Muscle of leg (tissue), 9 donors: ENCODE results near the gene MIGA2. TPM values are rescaled to one million over a fixed set of nuclear protein-coding genes. Genes with fewer than 3 reads are reported as not detected.

Source experiments
- polyA plus RNA-seq, 8 donors: library from polyadenylated mRNA; unstranded; fragments of 120-200 nt; gene quantifications; one replicate each; pipeline versions ENCODE4 v1.2.1 to v1.2.3, GENCODE V29; 2013; ENCODE audit warnings: inconsistent platforms in 1 of 8, low replicate concordance in 1 of 8; ENCODE audit not compliant: insufficient read length in 8 of 8, insufficient read depth in 1 of 8
- total RNA-seq: library from RNA; stranded (reverse); fragments of 120-200 nt; gene quantifications from one replicate; pipeline ENCODE4 v1.2.4, GENCODE V29; 2013

Gene MIGA2
- total and polyA plus RNA-seq, 9 donors, result 12.4 to 18.2 (median 14.7) TPM

Other genes starting within 250 kb of the MIGA2 start
- 12.0 TPM for gene TBC1D13, start 249.4 kb upstream of the MIGA2 start, total RNA-seq
- 10 to 100 TPM; 35.0 to 59.4 (median 38.9) TPM for gene TBC1D13, start 249.4 kb upstream of the MIGA2 start, polyA plus RNA-seq
- 27.8 TPM for gene ENDOG, start 218.1 kb upstream of the MIGA2 start, total RNA-seq
- 10 to 100 TPM; 16.7 to 26.4 (median 21.3) TPM for gene ENDOG, start 218.1 kb upstream of the MIGA2 start, polyA plus RNA-seq
- 18.5 TPM for gene SPOUT1, start 206.8 kb upstream of the MIGA2 start, total RNA-seq
- 10 to 100 TPM; 21.0 to 33.2 (median 26.6) TPM for gene SPOUT1, start 206.8 kb upstream of the MIGA2 start, polyA plus RNA-seq
- gene KYAT1, start 154.7 kb upstream of the MIGA2 start, total RNA-seq, result 4.7 TPM
- gene KYAT1, start 154.7 kb upstream of the MIGA2 start, polyA plus RNA-seq, result 1 to 10 TPM; 4.2 to 8.8 (median 5.8) TPM
- gene LRRC8A, start 154.5 kb upstream of the MIGA2 start, total RNA-seq, result 10.6 TPM
- gene LRRC8A, start 154.5 kb upstream of the MIGA2 start, polyA plus RNA-seq, result 10 to 100 TPM; 15.7 to 29.1 (median 21.7) TPM
- gene PHYHD1, start 115.6 kb upstream of the MIGA2 start, total RNA-seq, result 23.9 TPM
- 10 to 100 TPM; 30.6 to 47.6 (median 39.0) TPM for gene PHYHD1, start 115.6 kb upstream of the MIGA2 start, polyA plus RNA-seq
- 8.0 TPM for gene DOLK, start 89.0 kb upstream of the MIGA2 start, total RNA-seq
- 10 to 100 TPM in 2 of 8 donors, 1 to 10 TPM in 6; 7.9 to 11.6 (median 9.3) TPM for gene DOLK, start 89.0 kb upstream of the MIGA2 start, polyA plus RNA-seq
- 21.7 TPM for gene NUP188, start 88.9 kb upstream of the MIGA2 start, total RNA-seq
- 10 to 100 TPM; 28.0 to 41.5 (median 34.3) TPM for gene NUP188, start 88.9 kb upstream of the MIGA2 start, polyA plus RNA-seq
- gene SH3GLB2, start 8.3 kb upstream of the MIGA2 start, total RNA-seq, result 59.4 TPM
- gene SH3GLB2, start 8.3 kb upstream of the MIGA2 start, polyA plus RNA-seq, result 10 to 100 TPM; 45.4 to 80.6 (median 65.8) TPM
- gene DOLPP1, start 44.5 kb downstream of the MIGA2 start, total RNA-seq, result 7.5 TPM
- 10 to 100 TPM in 6 of 8 donors, 1 to 10 TPM in 2; 9.3 to 13.2 (median 10.8) TPM for gene DOLPP1, start 44.5 kb downstream of the MIGA2 start, polyA plus RNA-seq
- 26.0 TPM for gene CRAT, start 74.2 kb downstream of the MIGA2 start, total RNA-seq
- 10 to 100 TPM; 34.0 to 54.9 (median 43.6) TPM for gene CRAT, start 74.2 kb downstream of the MIGA2 start, polyA plus RNA-seq
- 119 TPM for gene PTPA, start 74.8 kb downstream of the MIGA2 start, total RNA-seq
- 100 to 1,000 TPM; 106 to 141 (median 122) TPM for gene PTPA, start 74.8 kb downstream of the MIGA2 start, polyA plus RNA-seq
- gene IER5L, start 141.6 kb downstream of the MIGA2 start, total RNA-seq, result 7.2 TPM
- 1 to 10 TPM; 4.0 to 7.4 (median 6.4) TPM for gene IER5L, start 141.6 kb downstream of the MIGA2 start, polyA plus RNA-seq